HUDEP-2 (cell line): ENCODE results near the gene GBP4.

ENCODE experiments used
- DNase-seq, 76 experiments: peaks; one replicate each; lab custom pipeline; 2025; ENCODE audit not compliant: unreplicated experiment in 76 of 76; lab: John Stamatoyannopoulos, UW

The GBP4 gene

GRCh38 chr1:89171067-89171438, 27.7 kb downstream of the GBP4 start:
- no peak for DNase-seq

- DNase-seq = no peak
Observed at GRCh38 chr1:89170170-89171066, 28.3 kb downstream of the GBP4 start.

- no peak for DNase-seq
Observed at GRCh38 chr1:89169166-89169565, 29.6 kb downstream of the GBP4 start.

DNA sequence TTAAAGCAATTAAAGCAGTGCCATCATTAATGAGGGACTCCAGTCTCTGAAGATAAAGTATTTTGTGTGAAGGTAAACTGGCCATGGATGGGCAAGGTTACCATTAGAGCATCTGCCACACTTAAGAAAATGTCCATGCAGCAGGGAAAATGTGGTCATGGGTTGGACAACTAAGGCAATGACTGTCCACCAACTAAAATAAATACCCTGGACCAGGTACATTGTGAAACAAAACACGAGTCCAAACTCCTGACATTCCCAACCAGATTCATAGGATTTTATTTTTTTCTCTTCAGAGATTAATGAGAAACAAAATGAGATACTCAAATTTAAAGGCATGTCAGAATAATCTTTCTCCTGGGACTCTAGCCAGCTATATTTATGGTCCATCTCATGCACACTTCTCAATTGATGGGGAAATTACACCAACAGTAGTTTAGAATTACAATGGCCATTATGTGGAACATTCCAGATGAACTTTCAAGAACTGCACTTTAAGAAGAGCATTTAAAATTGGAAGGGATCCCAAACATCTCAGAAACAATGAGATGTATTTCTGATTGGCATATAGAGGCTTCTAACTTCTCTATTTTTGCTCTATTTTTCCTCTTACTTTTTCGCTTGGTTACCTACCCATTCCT, 31.0 kb downstream of the GBP4 start:
- DNase-seq = no peak

DNA sequence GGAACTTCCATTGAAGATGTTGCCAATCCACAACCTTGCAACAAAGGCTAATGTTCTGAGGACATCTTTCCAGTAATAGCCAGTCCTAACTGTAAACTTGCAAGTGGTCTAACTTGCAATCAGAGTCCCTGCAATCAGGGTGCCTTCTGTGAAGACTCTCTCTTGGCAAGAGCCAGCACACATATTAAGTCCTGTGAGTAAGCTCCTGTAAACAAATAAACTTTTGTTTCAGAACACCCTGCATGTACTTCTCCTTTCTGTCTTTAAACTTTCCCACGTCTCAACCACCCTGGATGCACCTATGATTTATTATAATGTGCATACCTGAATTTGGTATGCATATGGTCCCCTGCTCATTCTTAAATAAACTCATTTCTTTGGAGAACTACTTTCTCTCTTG, 32.0 kb downstream of the GBP4 start:
- no peak for DNase-seq

DNA sequence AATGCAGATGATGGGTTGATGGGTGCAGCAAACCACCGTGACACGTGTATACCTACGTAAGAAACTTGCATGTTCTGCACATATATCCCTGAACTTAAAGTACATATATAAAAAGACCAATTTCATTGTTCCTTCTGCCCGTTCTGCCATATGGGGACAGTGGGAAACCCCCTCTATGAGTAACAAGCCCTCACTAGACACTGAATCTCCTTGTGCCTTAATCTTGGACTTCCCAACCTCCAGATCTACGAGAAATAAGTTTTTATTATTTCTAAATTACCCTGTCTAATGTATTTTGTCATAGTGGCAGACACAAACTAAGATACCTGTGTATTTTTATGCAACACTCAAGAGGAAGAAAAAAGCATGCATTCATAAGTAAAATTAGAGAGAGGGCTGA, 32.9 kb downstream of the GBP4 start:
- DNase-seq = no peak

GRCh38 chr1:89151047-89151446, 47.7 kb downstream of the GBP4 start:
- DNase-seq = no peak

GRCh38 chr1:89149976-89150375, 48.8 kb downstream of the GBP4 start:
- no peak for DNase-seq

- DNase-seq = peak in 2 of 76 experiments; percentile 4 to 9
Observed at GRCh38 chr1:89149229-89149628, 49.5 kb downstream of the GBP4 start.

- DNase-seq = no peak
Observed at GRCh38 chr1:89147678-89148658, 50.8 kb downstream of the GBP4 start.

GRCh38 chr1:89146721-89147120, 52.0 kb downstream of the GBP4 start:
- no peak for DNase-seq

DNA sequence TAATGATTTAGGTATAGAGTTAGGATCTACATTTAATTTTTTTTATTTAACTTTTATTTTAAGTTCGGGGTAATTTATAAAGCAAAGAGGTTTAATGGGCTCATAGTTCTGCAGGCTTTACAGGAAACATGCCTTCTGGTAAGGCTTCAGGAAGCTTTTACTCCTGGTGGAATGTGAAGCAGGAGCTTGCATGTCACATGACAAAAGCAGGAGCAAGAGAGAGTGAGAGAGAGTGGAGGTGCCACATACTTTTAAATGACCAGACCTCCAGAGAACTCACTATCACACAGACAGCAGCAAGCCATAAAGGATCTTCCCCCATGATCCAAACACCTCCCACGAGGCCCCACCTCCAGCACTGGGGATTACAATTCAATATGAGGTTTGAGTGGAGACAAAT, 55.3 kb downstream of the GBP4 start:
- no peak for DNase-seq

DNA sequence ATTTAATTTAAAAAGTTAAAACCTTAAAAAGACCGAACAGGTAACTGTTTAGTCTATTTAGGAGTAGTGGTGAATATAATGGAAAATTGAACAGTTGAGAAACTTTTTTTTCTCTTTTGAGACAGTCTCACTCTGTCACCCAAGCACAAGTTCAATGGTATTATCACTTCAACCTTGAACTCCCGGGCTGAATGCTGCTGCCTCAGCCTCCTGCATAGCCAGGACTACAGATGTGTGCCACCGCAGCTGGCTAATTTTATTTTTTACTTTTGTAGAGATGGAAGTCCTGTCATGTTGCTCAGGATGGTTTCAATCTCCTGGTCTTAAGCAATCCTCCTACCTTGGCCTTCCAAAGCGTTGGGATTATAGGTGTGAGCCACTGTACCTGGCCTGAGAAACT, 56.6 kb downstream of the GBP4 start:
- DNase-seq = no peak

DNA sequence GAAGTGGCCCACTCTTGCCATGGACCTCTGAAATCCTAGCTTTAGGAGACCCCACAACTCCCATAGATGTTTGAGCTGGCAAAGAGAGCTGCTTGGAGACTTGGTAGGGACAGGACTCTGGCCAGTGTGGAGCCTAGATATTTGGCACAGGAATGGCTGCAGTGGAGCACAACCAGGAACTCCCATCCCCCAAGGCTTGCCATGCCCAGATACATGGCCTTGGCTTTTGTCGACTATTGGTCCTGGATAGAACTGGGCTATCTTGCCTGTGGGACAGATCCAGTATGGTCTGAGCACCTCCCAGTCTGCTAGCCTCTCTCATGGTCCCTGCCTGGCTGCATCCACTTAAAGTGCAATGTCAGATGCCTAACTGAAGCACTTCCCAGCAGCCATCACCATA, 65.0 kb downstream of the GBP4 start:
- no peak for DNase-seq
